ENCODE data around the gene TMEM121B. TPM values are rescaled to one million over a fixed set of nuclear protein-coding genes. Genes with fewer than 3 reads are reported as not detected.

The TMEM121B gene
- total and polyA plus RNA-seq, 7 experiments from 2014 or later: 0.13 to 2.6 (median 0.24) TPM; not detected in 2

DNA sequence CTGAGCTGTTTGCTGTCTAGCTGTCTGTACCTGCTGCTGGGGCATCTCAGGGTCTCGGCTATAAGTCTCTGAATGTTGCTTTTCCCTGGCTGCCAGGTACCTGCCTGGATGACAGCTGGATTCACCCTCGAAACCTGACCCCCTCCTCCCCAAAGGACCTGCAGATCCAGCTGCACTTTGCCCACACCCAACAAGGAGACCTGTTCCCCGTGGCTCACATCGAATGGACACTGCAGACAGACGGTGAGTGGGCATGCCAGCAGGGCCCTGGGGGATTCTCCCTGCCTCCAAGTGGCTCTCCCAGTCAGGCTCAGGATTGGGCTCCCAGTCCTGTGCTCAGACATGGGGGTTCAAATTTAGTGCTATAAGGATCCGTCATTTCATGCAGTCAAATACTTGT is 23.5 kb downstream of the TMEM121B start:
- no peak overlapping the region for H3K4me3 ChIP-seq (ENCODE audit: low read length)
- H3K27ac Mint-ChIP-seq: peak overlapping the region; percentile 78 to 96 (median 90)
- H3K4me1 ChIP-seq (ENCODE audit: control insufficient read depth in 2 of 2, insufficient read depth in 2 of 2, low read length in 2 of 2): peaks cover 27 to 81% of the 10 kb centered on the region in 2 donors
- H3K27ac ChIP-seq (ENCODE audit: low read depth, low read length): peak overlapping the region; percentile 48
- CTCF ChIA-PET: interaction anchor here (1.8 kb wide), 1 partner anchor 11 kb away, joined by 10 read pairs; no protein-coding TSS in a partner anchor
- no peaks in the 10 kb centered on the region for H3K9me3 Mint-ChIP-seq
- no peak for ATAC-seq
- POLR2A ChIA-PET: interaction anchor here (0.5 to 4.9 kb wide), 4 partner anchors 10 to 20 kb away, joined by 3 to 63 read pairs (median 4); no protein-coding TSS in a partner anchor
- H3K4me1 Mint-ChIP-seq: peaks cover 75 to 98% (median 93%) of the 10 kb centered on the region in 7 donors
- no peak for DNase-seq
- no peaks in the 10 kb centered on the region for H3K9me3 ChIP-seq (ENCODE audit: control insufficient read depth in 2 of 3, low read length in 3 of 3)
- no peaks in the 10 kb centered on the region for H3K27me3 Mint-ChIP-seq
- peak overlapping the region; percentile 30 to 87 (median 79) for H3K4me3 Mint-ChIP-seq
- intact Hi-C loops (cut with micrococcal nuclease): loop anchor here (1.0 kb wide), 2 partner anchors 9 to 10 kb away; no protein-coding TSS in a partner anchor
- peaks cover 22 to 53% (median 29%) of the 10 kb centered on the region in 3 experiments for H3K36me3 ChIP-seq (ENCODE audit: control insufficient read depth in 2 of 3, insufficient read depth in 3 of 3, low read length in 3 of 3)
- no peaks in the 10 kb centered on the region for H3K27me3 ChIP-seq (ENCODE audit: control insufficient read depth in 2 of 2, insufficient read depth in 2 of 2, low read length in 2 of 2)
- H3K36me3 Mint-ChIP-seq: peaks cover 13 to 63% (median 40%) of the 10 kb centered on the region in 5 donors

DNA sequence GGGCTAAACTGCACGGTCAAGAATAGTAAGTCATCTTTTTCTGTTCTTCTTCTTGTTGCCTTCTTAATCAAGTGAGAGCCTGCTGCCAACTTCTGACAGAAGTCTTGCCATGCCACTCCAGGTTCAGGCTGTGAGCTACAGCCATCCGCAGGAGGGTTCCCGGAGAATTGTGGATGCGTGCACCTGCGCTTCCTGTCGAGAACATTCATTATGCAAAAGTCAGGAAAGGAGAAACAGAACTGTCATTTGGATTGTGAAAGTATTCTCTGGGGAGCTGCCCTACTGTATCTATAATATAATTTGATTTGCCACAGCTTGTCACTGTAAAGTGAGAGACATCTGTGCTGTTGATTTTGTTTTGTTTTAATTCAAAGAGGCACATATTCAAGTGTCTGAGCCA is 24.1 kb downstream of the TMEM121B start:
- Histone ChIP-seq H3K4me1 (ENCODE audit: control insufficient read depth in 2 of 2, insufficient read depth in 2 of 2, low read length in 2 of 2) (peaks cover 30 to 82% of the 10 kb centered on the region in 2 donors), H3K36me3 (ENCODE audit: control insufficient read depth in 2 of 3, insufficient read depth in 3 of 3, low read length in 3 of 3) (peaks cover 20 to 46% (median 25%) of the 10 kb centered on the region in 3 experiments), H3K4me3 (ENCODE audit: low read length) (no peak overlapping the region), H3K9me3 (ENCODE audit: control insufficient read depth in 2 of 3, low read length in 3 of 3) (no peaks in the 10 kb centered on the region), H3K27ac (ENCODE audit: low read depth, low read length) (peak overlapping the region; percentile 48), H3K27me3 (ENCODE audit: control insufficient read depth in 2 of 2, insufficient read depth in 2 of 2, low read length in 2 of 2) (no peaks in the 10 kb centered on the region)
- H3K4me1 Mint-ChIP-seq: peaks cover 77 to 100% (median 94%) of the 10 kb centered on the region in 7 donors
- peak overlapping the region in 8 of 9 donors; percentile 78 to 96 (median 92) for H3K27ac Mint-ChIP-seq
- DNase-seq (no peak), ATAC-seq (no peak)
- H3K9me3 Mint-ChIP-seq: no peaks in the 10 kb centered on the region
- ChIA-PET CTCF (interaction anchor here (2.7 kb wide), 1 partner anchor 10 kb away, joined by 8 read pairs; no protein-coding TSS in a partner anchor), POLR2A (interaction anchor here (0.7 to 4.9 kb wide), 2 partner anchors 9 to 178 kb away, joined by 9 to 63 read pairs; no protein-coding TSS in a partner anchor)
- peak overlapping the region; percentile 21 to 78 (median 66) for H3K4me3 Mint-ChIP-seq
- peaks cover 13 to 59% (median 39%) of the 10 kb centered on the region in 5 donors for H3K36me3 Mint-ChIP-seq
- intact Hi-C loops (cut with micrococcal nuclease): no loop called here
- no peaks in the 10 kb centered on the region for H3K27me3 Mint-ChIP-seq

DNA sequence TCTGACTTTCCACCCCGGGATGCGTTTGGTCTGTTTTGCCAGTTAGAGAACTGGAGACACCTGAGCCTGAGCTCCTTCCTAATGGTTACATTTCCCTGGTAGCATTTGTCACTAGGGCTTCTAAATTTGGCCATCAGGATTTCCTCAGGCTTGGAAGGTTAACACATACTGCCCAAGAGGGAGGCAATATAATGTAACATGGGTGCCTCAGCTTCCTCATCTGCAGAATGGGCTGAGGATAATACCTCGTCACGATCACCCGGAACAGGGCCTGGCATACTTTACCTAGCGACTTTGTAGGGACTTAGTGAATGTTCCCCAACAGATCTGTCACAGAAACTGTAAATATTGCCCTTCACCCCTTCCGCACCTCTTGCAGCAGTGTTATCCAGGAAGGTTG is 25.1 kb downstream of the TMEM121B start:
- ATAC-seq (no peak), DNase-seq (no peak)
- no peak overlapping the region for H3K4me3 ChIP-seq (ENCODE audit: low read length)
- no peaks in the 10 kb centered on the region for H3K27me3 ChIP-seq (ENCODE audit: control insufficient read depth in 2 of 2, insufficient read depth in 2 of 2, low read length in 2 of 2)
- H3K36me3 ChIP-seq (ENCODE audit: control insufficient read depth in 2 of 3, insufficient read depth in 3 of 3, low read length in 3 of 3): peaks cover 10 to 36% (median 15%) of the 10 kb centered on the region in 3 experiments
- no peaks in the 10 kb centered on the region for H3K9me3 ChIP-seq (ENCODE audit: control insufficient read depth in 2 of 3, low read length in 3 of 3)
- POLR2A ChIA-PET: interaction anchor here (0.8 to 4.9 kb wide), 4 partner anchors 8 to 69 kb away, joined by 3 to 63 read pairs (median 3); no protein-coding TSS in a partner anchor
- Mint-ChIP-seq H3K27me3 (no peaks in the 10 kb centered on the region), H3K4me3 (peak overlapping the region in 5 of 10 donors; percentile 30 to 87 (median 38)), H3K4me1 (peaks cover 77 to 100% (median 93%) of the 10 kb centered on the region in 7 donors), H3K9me3 (no peaks in the 10 kb centered on the region), H3K36me3 (peaks cover 4 to 50% (median 35%) of the 10 kb centered on the region in 5 donors), H3K27ac (peak overlapping the region in 8 of 9 donors; percentile 23 to 94 (median 75))
- peak overlapping the region; percentile 16 for H3K27ac ChIP-seq (ENCODE audit: low read depth, low read length)
- intact Hi-C loops (cut with micrococcal nuclease): no loop called here
- H3K4me1 ChIP-seq (ENCODE audit: control insufficient read depth in 2 of 2, insufficient read depth in 2 of 2, low read length in 2 of 2): peaks cover 34 to 82% of the 10 kb centered on the region in 2 donors
- CTCF ChIA-PET: interaction anchor here (2.7 kb wide), 1 partner anchor 11 kb away, joined by 8 read pairs; no protein-coding TSS in a partner anchor

DNA sequence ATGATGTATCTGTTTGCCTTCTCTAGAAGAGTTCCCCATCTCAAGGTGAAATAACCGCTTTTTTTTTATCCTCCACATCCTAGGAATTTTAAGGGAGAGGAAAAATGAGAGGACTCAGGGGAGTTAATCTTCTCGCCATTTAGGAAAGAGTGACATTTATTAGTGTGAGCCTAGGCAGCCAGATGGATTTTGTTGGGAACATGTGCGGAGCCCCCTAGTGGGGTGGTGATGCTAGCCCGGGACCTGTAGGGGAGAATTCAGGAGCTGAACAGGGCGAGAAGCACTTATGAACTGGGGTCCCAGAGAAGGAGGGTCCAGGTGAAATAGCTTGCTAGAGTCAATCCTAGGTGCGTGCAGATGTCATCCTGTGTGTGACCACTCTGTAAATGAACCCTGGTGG is 25.6 kb downstream of the TMEM121B start:
- peaks cover 8 to 31% (median 12%) of the 10 kb centered on the region in 3 experiments for H3K36me3 ChIP-seq (ENCODE audit: control insufficient read depth in 2 of 3, insufficient read depth in 3 of 3, low read length in 3 of 3)
- no peaks in the 10 kb centered on the region for H3K9me3 ChIP-seq (ENCODE audit: control insufficient read depth in 2 of 3, low read length in 3 of 3)
- H3K27me3 ChIP-seq (ENCODE audit: control insufficient read depth in 2 of 2, insufficient read depth in 2 of 2, low read length in 2 of 2): no peaks in the 10 kb centered on the region
- H3K4me1 ChIP-seq (ENCODE audit: control insufficient read depth in 2 of 2, insufficient read depth in 2 of 2, low read length in 2 of 2): peaks cover 40 to 82% of the 10 kb centered on the region in 2 donors
- Mint-ChIP-seq H3K4me1 (peaks cover 77 to 100% (median 93%) of the 10 kb centered on the region in 7 donors), H3K9me3 (no peaks in the 10 kb centered on the region), H3K36me3 (peaks cover 0 to 49% (median 34%) of the 10 kb centered on the region in 5 donors), H3K4me3 (peak overlapping the region in 6 of 10 donors; percentile 18 to 87 (median 42)), H3K27me3 (no peaks in the 10 kb centered on the region), H3K27ac (peak overlapping the region in 8 of 9 donors; percentile 23 to 94 (median 75))
- peak overlapping the region; percentile 16 for H3K27ac ChIP-seq (ENCODE audit: low read depth, low read length)
- DNase-seq (no peak), ATAC-seq (no peak)
- ChIA-PET CTCF (interaction anchor here (0.6 to 2.7 kb wide), 2 partner anchors 12 to 167 kb away, joined by 4 to 8 read pairs; no protein-coding TSS in a partner anchor), POLR2A (interaction anchor here (0.8 to 4.9 kb wide), 5 partner anchors 8 to 77 kb away, joined by 3 to 63 read pairs (median 3); no protein-coding TSS in a partner anchor)
- intact Hi-C loops (cut with micrococcal nuclease): no loop called here
- no peak overlapping the region for H3K4me3 ChIP-seq (ENCODE audit: low read length)

DNA sequence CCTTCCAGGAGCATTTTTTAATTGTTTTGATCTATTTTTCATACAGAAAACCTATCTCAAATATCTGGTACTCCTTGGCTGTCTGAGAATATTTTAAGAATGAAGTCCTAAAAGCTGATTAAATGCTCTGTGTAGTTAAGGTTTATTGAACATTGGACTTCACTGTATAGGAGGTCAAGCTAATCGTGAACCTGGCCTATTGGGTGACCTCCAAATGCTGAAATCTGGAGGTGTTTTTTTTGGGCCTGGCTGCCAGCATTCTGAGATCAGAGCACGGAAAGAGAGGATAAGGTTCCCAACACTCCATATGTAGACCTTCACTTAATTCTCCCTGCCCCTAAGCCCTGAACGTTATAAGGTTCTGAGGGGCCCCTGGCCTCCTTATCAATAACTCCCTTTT is 28.1 kb downstream of the TMEM121B start:
- H3K9me3 ChIP-seq (ENCODE audit: control insufficient read depth in 2 of 3, low read length in 3 of 3): no peaks in the 10 kb centered on the region
- Mint-ChIP-seq H3K27ac (peak overlapping the region in 8 of 9 donors; percentile 45 to 94 (median 74)), H3K27me3 (no peaks in the 10 kb centered on the region), H3K4me3 (peak overlapping the region in 9 of 10 donors; percentile 53 to 87 (median 72)), H3K9me3 (no peaks in the 10 kb centered on the region), H3K36me3 (peaks cover 0 to 37% (median 16%) of the 10 kb centered on the region in 5 donors), H3K4me1 (peaks cover 69 to 98% (median 85%) of the 10 kb centered on the region in 7 donors)
- no peak overlapping the region for H3K27ac ChIP-seq (ENCODE audit: low read depth, low read length)
- H3K4me1 ChIP-seq (ENCODE audit: control insufficient read depth in 2 of 2, insufficient read depth in 2 of 2, low read length in 2 of 2): peaks cover 35 to 78% of the 10 kb centered on the region in 2 donors
- DNase-seq (no peak), ATAC-seq (no peak)
- ChIA-PET CTCF (no interaction called here), POLR2A (no interaction called here)
- intact Hi-C loops (cut with micrococcal nuclease): no loop called here
- H3K36me3 ChIP-seq (ENCODE audit: control insufficient read depth in 2 of 3, insufficient read depth in 3 of 3, low read length in 3 of 3): peaks cover 0 to 16% (median 4%) of the 10 kb centered on the region in 3 experiments
- no peaks in the 10 kb centered on the region for H3K27me3 ChIP-seq (ENCODE audit: control insufficient read depth in 2 of 2, insufficient read depth in 2 of 2, low read length in 2 of 2)
- H3K4me3 ChIP-seq (ENCODE audit: low read length): no peak overlapping the region

DNA sequence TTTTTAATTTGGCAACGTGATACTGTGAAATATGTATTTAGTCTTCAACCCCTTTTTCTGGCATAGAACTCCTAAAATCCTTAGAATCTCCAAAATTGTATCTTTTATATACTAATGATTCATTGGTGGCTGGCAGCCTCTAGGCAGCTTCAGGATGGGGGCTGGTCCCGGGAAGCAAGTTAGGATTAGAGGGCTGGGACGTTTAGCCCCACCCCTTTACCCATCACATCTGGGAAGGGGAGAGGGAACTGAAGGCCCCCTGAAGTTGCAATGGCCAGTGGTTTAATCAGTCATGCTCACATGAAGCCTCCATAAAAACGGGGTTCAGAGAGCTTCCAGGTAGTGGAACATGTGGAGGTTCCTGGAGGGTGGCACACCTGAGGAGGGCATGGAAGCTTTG is 29.3 kb downstream of the TMEM121B start:
- peaks cover 0 to 33% (median 13%) of the 10 kb centered on the region in 5 donors for H3K36me3 Mint-ChIP-seq
- ChIA-PET POLR2A (interaction anchor here (0.5 kb wide), 1 partner anchor 34 kb away, joined by 3 read pairs; no protein-coding TSS in a partner anchor), CTCF (no interaction called here)
- Histone ChIP-seq H3K36me3 (ENCODE audit: control insufficient read depth in 2 of 3, insufficient read depth in 3 of 3, low read length in 3 of 3) (peaks cover 0 to 7% (median 0%) of the 10 kb centered on the region in 3 experiments), H3K4me1 (ENCODE audit: control insufficient read depth in 2 of 2, insufficient read depth in 2 of 2, low read length in 2 of 2) (peaks cover 37 to 72% of the 10 kb centered on the region in 2 donors), H3K9me3 (ENCODE audit: control insufficient read depth in 2 of 3, low read length in 3 of 3) (no peaks in the 10 kb centered on the region), H3K27me3 (ENCODE audit: control insufficient read depth in 2 of 2, insufficient read depth in 2 of 2, low read length in 2 of 2) (no peaks in the 10 kb centered on the region), H3K27ac (ENCODE audit: low read depth, low read length) (no peak overlapping the region), H3K4me3 (ENCODE audit: low read length) (no peak overlapping the region)
- intact Hi-C loops (cut with micrococcal nuclease): no loop called here
- peak overlapping the region in 9 of 10 donors; percentile 21 to 87 (median 68) for H3K4me3 Mint-ChIP-seq
- H3K9me3 Mint-ChIP-seq: no peaks in the 10 kb centered on the region
- DNase-seq (peak in 1 of 9 donors; percentile 2), ATAC-seq (no peak)
- no peaks in the 10 kb centered on the region for H3K27me3 Mint-ChIP-seq
- peak overlapping the region in 8 of 9 donors; percentile 45 to 94 (median 62) for H3K27ac Mint-ChIP-seq
- H3K4me1 Mint-ChIP-seq: peaks cover 60 to 93% (median 83%) of the 10 kb centered on the region in 7 donors
